ENCODE measurements around the gene HYAL2.

- no peak for TF ChIP-seq CTCF (IDR thresholded peaks at IDR 0.05)
- TF ChIP-seq POLR2A (IDR thresholded peaks at IDR 0.05): no peak
These were observed 46.6 kb upstream of the HYAL2 start for GRCh38 chr3:50369012-50369670.

Data from right lobe of liver (tissue), 4 donors.